K562 (cell line): Measurements from ENCODE around the gene RNF215. TPM values are rescaled to one million over a fixed set of nuclear protein-coding genes. Genes with fewer than 3 reads are reported as not detected.

ENCODE experiments used
- ATAC-seq: fragments of 200-7000 bp; cut with Tn5 transposase; 3 replicates; pipeline ENCODE4 v1.9.1; 2020; ENCODE audit warnings: moderate library complexity
- BruUV-seq: library from RNA; stranded (reverse); fragments of 400-500 nt; replicated peaks from 2 replicates; lab custom pipeline; 2021; lab: Mats Ljungman, UMichigan
- CTCF ChIA-PET: fragments of 300-600 bp; formaldehyde crosslinking; extraction: SDS; loops from one replicate; lab custom pipeline; 2021; ENCODE audit warnings: low intra/inter-chr PET ratio; lab: Yijun Ruan, JAX
- POLR2A ChIA-PET: fragments of 300-600, 350-650 bp; sonication (Branson Sonifier 250); formaldehyde crosslinking; extraction: SDS; loops from one replicate; lab custom pipeline; 2021; ENCODE audit warnings: antibody characterized with exemption, inconsistent platforms; lab: Yijun Ruan, JAX
- DNase-seq, 4 experiments: peaks; one replicate each; pipeline versions ENCODE4 v3.0.0 to v3.0.0-alpha.2; 2011 to 2018; ENCODE audit warnings: low spot score in 3 of 4, mixed read lengths in 3 of 4; ENCODE audit errors: extremely low read depth in 1 of 4
- FAIRE-seq: peaks from 2 replicates; lab custom pipeline; 2011; peaks lifted over from hg19 to GRCh38; lab: Jason Lieb, UNC
- H2AFZ ChIP-seq: 2 replicates; pipeline ENCODE4 v1.6.0; 2011; ENCODE audit warnings: low read depth, low read length, control low read depth, inconsistent platforms
- H3K27ac ChIP-seq: fragments of 200-600 bp; 3 replicates; pipeline ENCODE4 v1.8.0; 2011; ENCODE audit warnings: low read depth, mild to moderate bottlenecking, control low read depth, inconsistent platforms, low read length, moderate library complexity, mixed read lengths; ENCODE audit errors: extremely low read depth
- H3K27me3 ChIP-seq, 2 experiments: fragments of 300-600 bp in 1 of 2; 2 replicates in 1 of 2; 3 replicates in 1 of 2; pipeline versions ENCODE4 v1.6.0 to v1.8.0; 2011; ENCODE audit warnings: inconsistent platforms in 2 of 2, low read length in 2 of 2, mild to moderate bottlenecking in 1 of 2, mixed read lengths in 1 of 2, moderate library complexity in 1 of 2; ENCODE audit not compliant: control insufficient read depth in 2 of 2, insufficient read depth in 2 of 2
- H3K36me3 ChIP-seq: fragments of 300-600 bp; 3 replicates; pipeline ENCODE4 v1.8.0; 2011; ENCODE audit warnings: mild to moderate bottlenecking, low read length, inconsistent platforms; ENCODE audit not compliant: control insufficient read depth, insufficient read depth
- H3K4me1 ChIP-seq, 2 experiments: fragments of 200-600 bp in 1 of 2; replicated peaks in 1 of 2; 2 replicates in 1 of 2; 3 replicates in 1 of 2; pipeline versions ENCODE4 v1.5.1 to v1.8.0; 2011; ENCODE audit warnings: inconsistent platforms in 2 of 2, low read length in 2 of 2, mild to moderate bottlenecking in 1 of 2, mixed read lengths in 1 of 2, moderate library complexity in 1 of 2; ENCODE audit not compliant: control insufficient read depth in 2 of 2, insufficient read depth in 2 of 2
- H3K4me2 ChIP-seq: 2 replicates; pipeline ENCODE4 v1.6.1; 2011; ENCODE audit warnings: low read length, control low read depth, inconsistent platforms, mixed read lengths; ENCODE audit not compliant: insufficient read depth
- H3K4me3 ChIP-seq: fragments of 200-600 bp; sonication (generic), shearing (Covaris generic); 2 replicates; pipeline ENCODE4 v1.5.1; 2016; ENCODE audit warnings: control low read depth, inconsistent platforms
- H3K79me2 ChIP-seq: fragments of 200-600 bp; 3 replicates; pipeline ENCODE4 v1.8.0; 2011; ENCODE audit warnings: low read length, inconsistent platforms; ENCODE audit not compliant: control insufficient read depth, insufficient read depth
- H3K9ac ChIP-seq, 2 experiments: 2 replicates each; pipeline versions ENCODE4 v1.6.0 to v1.6.1; 2011; ENCODE audit warnings: low read depth in 2 of 2, low read length in 2 of 2, control low read depth in 1 of 2, inconsistent platforms in 1 of 2, mild to moderate bottlenecking in 1 of 2, mixed read lengths in 1 of 2; ENCODE audit not compliant: insufficient read depth in 1 of 2
- H3K9me1 ChIP-seq: one replicate; pipeline ENCODE4 v1.6.0; 2011; ENCODE audit warnings: inconsistent platforms, mild to moderate bottlenecking, low read length, moderate library complexity; ENCODE audit not compliant: control insufficient read depth, insufficient read depth
- H3K9me3 ChIP-seq: replicated peaks from 2 replicates; pipeline ENCODE4 v1.5.1; 2011; ENCODE audit warnings: low read depth, low read length, inconsistent platforms; ENCODE audit not compliant: control insufficient read depth, insufficient read depth
- H4K20me1 ChIP-seq: replicated peaks from 2 replicates; pipeline ENCODE4 v1.6.1; 2011; ENCODE audit warnings: low read length, inconsistent platforms, mixed read lengths; ENCODE audit not compliant: control insufficient read depth, insufficient read depth
- CXXC5 ChIP-seq: fragments of 250-450 bp; sonication (Bioruptor Pico); IDR thresholded peaks from 2 replicates; pipeline ENCODE4 v1.8.0; 2022; ENCODE audit warnings: inconsistent platforms, mild to moderate bottlenecking, moderate library complexity
- EP400 ChIP-seq: fragments of 450-650 bp; IDR thresholded peaks from 2 replicates; pipeline ENCODE4 v1.6.1; 2017; ENCODE audit warnings: antibody characterized with exemption, mild to moderate bottlenecking, moderate library complexity
- FOXJ2 ChIP-seq: fragments of 200-800 bp; sonication (Bioruptor generic); IDR thresholded peaks from 2 replicates; pipeline ENCODE4 v1.6.1; 2016; ENCODE audit warnings: missing genetic modification characterization, missing compliant biosample characterization
- HDAC1 ChIP-seq, 2 experiments: fragments of 450-650 bp; IDR thresholded peaks; 2 replicates each; pipeline ENCODE4 v1.6.1; 2016 to 2017; ENCODE audit warnings: inconsistent platforms in 1 of 2, mild to moderate bottlenecking in 1 of 2, moderate library complexity in 1 of 2
- MEF2A ChIP-seq: IDR thresholded peaks from 2 replicates; pipeline ENCODE4 v1.6.1; 2011; ENCODE audit warnings: low read depth, mild to moderate bottlenecking, low read length, moderate library complexity; ENCODE audit not compliant: control insufficient read depth
- NCOA2 ChIP-seq, 2 experiments: fragments of 450-650 bp; IDR thresholded peaks; 2 replicates each; pipeline ENCODE4 v1.6.1; 2018; ENCODE audit warnings: mild to moderate bottlenecking in 2 of 2, moderate library complexity in 1 of 2; ENCODE audit not compliant: partially characterized antibody in 2 of 2
- POLR2A ChIP-seq: fragments of 450-650 bp; conservative IDR thresholded peaks from 2 replicates; pipeline ENCODE4 v1.6.1; 2016
- POLR2G ChIP-seq: fragments of 200-400 bp; formaldehyde crosslinking; IDR thresholded peaks from 2 replicates; pipeline ENCODE4 v1.6.1; 2017; ENCODE audit warnings: low read depth, mild to moderate bottlenecking, antibody characterized with exemption, low read length, moderate library complexity
- SMAD4 ChIP-seq: fragments of 250-450 bp; sonication (Bioruptor Pico); conservative IDR thresholded peaks from 2 replicates; pipeline ENCODE4 v1.8.0; 2021; ENCODE audit warnings: inconsistent platforms, mild to moderate bottlenecking, moderate library complexity
- SMC3 ChIP-seq: conservative IDR thresholded peaks from 2 replicates; pipeline ENCODE4 v1.6.1; 2011; ENCODE audit warnings: low read depth, low read length, improper control_type of control experiment; ENCODE audit not compliant: insufficient read depth
- STAT5A ChIP-seq: IDR thresholded peaks from 2 replicates; pipeline ENCODE4 v1.6.1; 2012; ENCODE audit warnings: low read length, inconsistent platforms, borderline replicate concordance
- TCFL5 ChIP-seq: fragments of 250-450 bp; sonication (Bioruptor Pico); conservative IDR thresholded peaks from 2 replicates; pipeline ENCODE4 v1.6.1; 2021; ENCODE audit warnings: mild to moderate bottlenecking, moderate library complexity, matching md5 sums
- ZNF24 ChIP-seq: fragments of 450-650 bp; IDR thresholded peaks from 2 replicates; pipeline ENCODE4 v1.6.1; 2016
- WGBS: fragments of 100-300 bp; shearing (Covaris generic); methylation state at CpG from one replicate; pipeline ENCODE4 v1.1.6; 2016; ENCODE audit warnings: low coverage, mixed read lengths; ENCODE audit not compliant: insufficient coverage; ENCODE audit errors: missing lambda C conversion rate; 5-methylcytosine and 5-hydroxymethylcytosine counted together
- in situ Hi-C: fragments of 300-500 bp; cut with MboI; formaldehyde crosslinking; loops from 4 replicates; pipeline ENCODE4 v1.15.0; 2018; ENCODE audit warnings: inconsistent platforms, mixed read lengths
- intact Hi-C: fragments of 100-400 bp; cut with micrococcal nuclease; formaldehyde crosslinking; loops from 2 replicates; pipeline ENCODE4 v1.14.2; 2022
- polyA plus RNA-seq, 8 experiments: library from polyadenylated mRNA; depleted of rRNA in 4 of 8; stranded (reverse) in 5 of 8; unstranded in 3 of 8; fragments of >200 nt; fragmentation: Nextera tagmentation in 2 of 8; fragmentation: Illumina TruSeq in 1 of 8; extraction: Ambion mirVana in 2 of 8; extraction: Trizol in 1 of 8; gene quantifications; 2 replicates each; pipeline versions ENCODE4 v1.2.1 to v1.2.3, GENCODE V29; 2011 to 2014; ENCODE audit warnings: inconsistent platforms in 1 of 8, missing spikeins in 1 of 8
- total RNA-seq, 7 experiments: library from RNA; depleted of rRNA in 6 of 7; stranded (reverse); fragments of >200 nt in 6 of 7; fragmentation: Illumina TruSeq in 2 of 7; extraction: Trizol in 2 of 7; gene quantifications; 2 replicates each; pipeline versions ENCODE4 v1.2.1 to v1.2.3, GENCODE V29; 2011 to 2021; ENCODE audit warnings: low replicate concordance in 1 of 7
- TF ChIP-seq, protein P1 (sequence below): fragments of 450-650 bp; IDR thresholded peaks from 2 replicates; pipeline ENCODE4 v1.6.1; 2018; ENCODE audit not compliant: partially characterized antibody
- TF ChIP-seq, protein P2 (sequence below): sonication (generic); formaldehyde crosslinking; IDR thresholded peaks from 2 replicates; pipeline ENCODE4 v1.8.0; 2022; ENCODE audit warnings: missing genetic modification reagents, mild to moderate bottlenecking, moderate library complexity, borderline replicate concordance
- TF ChIP-seq, protein P3 (sequence below), 2 experiments: fragments of 250-450 bp in 1 of 2; fragments of 450-650 bp in 1 of 2; sonication (Bioruptor Pico) in 1 of 2; IDR thresholded peaks; 2 replicates each; pipeline versions ENCODE4 v1.6.1 to v1.8.0; 2016 to 2021; ENCODE audit warnings: mild to moderate bottlenecking in 2 of 2, moderate library complexity in 2 of 2, missing compliant biosample characterization in 1 of 2, missing genetic modification characterization in 1 of 2

Gene RNF215
- total and polyA plus RNA-seq, 9 of the 15 experiments (the other 6 are each of a cell fraction or from before 2014, with no cell fraction given): 0.08 to 9.8 (median 2.7) TPM

DNA sequence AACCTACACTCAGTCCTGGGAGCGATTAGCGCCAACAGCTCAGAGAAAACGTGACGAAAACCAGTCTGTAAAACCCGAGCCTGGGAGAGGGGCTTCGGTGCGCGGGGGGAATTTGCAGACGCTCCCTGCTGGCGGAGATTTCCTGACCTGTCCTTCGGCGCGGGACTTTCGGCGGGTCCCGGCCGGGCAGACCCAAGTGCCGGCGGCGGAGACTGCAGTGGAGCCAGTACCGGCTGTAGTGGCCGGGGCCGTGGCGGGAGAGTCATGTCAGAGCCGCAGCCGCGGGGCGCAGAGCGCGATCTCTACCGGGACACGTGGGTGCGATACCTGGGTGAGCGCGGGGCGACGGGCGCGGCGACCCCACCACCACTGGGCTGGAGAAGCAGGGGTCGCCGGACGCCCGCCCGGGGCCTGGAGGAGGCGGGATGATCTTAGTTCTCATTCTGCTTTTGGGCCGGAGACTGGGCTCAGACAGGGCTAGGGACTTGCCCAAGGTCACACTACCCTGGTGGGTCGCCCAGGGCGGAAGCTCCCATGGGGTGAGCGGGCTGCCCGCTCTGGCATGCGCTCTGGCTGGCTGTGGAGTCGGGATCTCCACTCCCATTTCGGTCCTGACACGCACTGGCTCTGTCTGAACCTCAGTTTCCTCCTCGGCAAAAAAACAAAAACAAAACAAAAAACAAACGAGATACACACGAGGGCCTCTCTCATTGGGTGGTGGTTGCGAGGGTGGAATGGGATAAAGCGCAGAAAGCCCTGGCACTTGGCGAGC, 38.6 kb upstream of the RNF215 start, which contains the start of gene MTFP1:
TSS of gene MTFP1 (plus strand) at position 153 of the 772 bp plus-strand sequence. CDS start at position 265, 112 bp downstream.
- Histone ChIP-seq H3K4me2 (peak within 1 kb of the TSS; percentile 94), H3K9ac (peak within 1 kb of the TSS; percentile 88 to 91), H3K4me1 (peaks cover 37 to 47% of the 10 kb centered on the region in 2 experiments), H2AFZ (peak within 1 kb of the TSS; percentile 91), H3K27me3 (no peaks in the 10 kb centered on the region), H3K9me1 (no peaks in the 10 kb centered on the region), H3K79me2 (peaks cover 56% of the 10 kb centered on the region), H4K20me1 (no peaks in the 10 kb centered on the region), H3K9me3 (no peaks in the 10 kb centered on the region; the same call in 1 of the 2 replicates), H3K4me3 (peak within 1 kb of the TSS; percentile 59), H3K27ac (peak within 1 kb of the TSS; percentile 83), H3K36me3 (peaks cover 25% of the 10 kb centered on the region; the same call in 2 of the 3 replicates)
- under 1% methylated on average over 33 of the region's 61 CpGs for WGBS
- CTCF ChIA-PET: interaction anchor here (0.7 to 0.9 kb wide), 2 partner anchors 35 to 1539 kb away, joined by 3 to 4 read pairs; no protein-coding TSS in a partner anchor
- in situ Hi-C loops (loop anchor here (5.0 kb wide), 1 partner anchor 34 kb away; no protein-coding TSS in a partner anchor), intact Hi-C loops (loop anchor here (1.0 kb wide), 1 partner anchor 35 kb away; no protein-coding TSS in a partner anchor)
- FAIRE-seq (peak; percentile 61), ATAC-seq (peak; percentile 33), DNase-seq (peak; percentile 62 to 74 (median 66))
- POLR2A ChIA-PET: interaction anchor here (0.6 to 1.0 kb wide), 2 partner anchors 14 to 241 kb away, joined by 3 read pairs; no protein-coding TSS in a partner anchor
- no TSS peak for BruUV-seq
- TF ChIP-seq POLR2G (peak; percentile 88), NCOA2 (IDR thresholded peaks at IDR 0.05; ENCODE audit: partially characterized antibody in 2 of 2) (peak in 1 of 2 experiments; percentile 97), POLR2A (peak; percentile 71), HDAC1 (IDR thresholded peaks at IDR 0.05) (peak in 1 of 2 experiments; percentile 34; a peak in 1 of 4 replicates), EP400 (peak; percentile 72; the same call in 1 of the 2 replicates), CXXC5 (CRISPR knock-in tag) (0 out of 2 replicates have a peak, but pooled peaks have one; percentile 36), FOXJ2 (tag) (no peak), TCFL5 (CRISPR knock-in tag) (no peak), ZNF24 (0 out of 2 replicates have a peak, but pooled peaks have one; percentile 12), SMC3 (no peak), SMAD4 (peak; percentile 31; the same call in 1 of the 2 replicates), STAT5A (no peak), MEF2A (no peak)
- TF ChIP-seq, protein P1, sequence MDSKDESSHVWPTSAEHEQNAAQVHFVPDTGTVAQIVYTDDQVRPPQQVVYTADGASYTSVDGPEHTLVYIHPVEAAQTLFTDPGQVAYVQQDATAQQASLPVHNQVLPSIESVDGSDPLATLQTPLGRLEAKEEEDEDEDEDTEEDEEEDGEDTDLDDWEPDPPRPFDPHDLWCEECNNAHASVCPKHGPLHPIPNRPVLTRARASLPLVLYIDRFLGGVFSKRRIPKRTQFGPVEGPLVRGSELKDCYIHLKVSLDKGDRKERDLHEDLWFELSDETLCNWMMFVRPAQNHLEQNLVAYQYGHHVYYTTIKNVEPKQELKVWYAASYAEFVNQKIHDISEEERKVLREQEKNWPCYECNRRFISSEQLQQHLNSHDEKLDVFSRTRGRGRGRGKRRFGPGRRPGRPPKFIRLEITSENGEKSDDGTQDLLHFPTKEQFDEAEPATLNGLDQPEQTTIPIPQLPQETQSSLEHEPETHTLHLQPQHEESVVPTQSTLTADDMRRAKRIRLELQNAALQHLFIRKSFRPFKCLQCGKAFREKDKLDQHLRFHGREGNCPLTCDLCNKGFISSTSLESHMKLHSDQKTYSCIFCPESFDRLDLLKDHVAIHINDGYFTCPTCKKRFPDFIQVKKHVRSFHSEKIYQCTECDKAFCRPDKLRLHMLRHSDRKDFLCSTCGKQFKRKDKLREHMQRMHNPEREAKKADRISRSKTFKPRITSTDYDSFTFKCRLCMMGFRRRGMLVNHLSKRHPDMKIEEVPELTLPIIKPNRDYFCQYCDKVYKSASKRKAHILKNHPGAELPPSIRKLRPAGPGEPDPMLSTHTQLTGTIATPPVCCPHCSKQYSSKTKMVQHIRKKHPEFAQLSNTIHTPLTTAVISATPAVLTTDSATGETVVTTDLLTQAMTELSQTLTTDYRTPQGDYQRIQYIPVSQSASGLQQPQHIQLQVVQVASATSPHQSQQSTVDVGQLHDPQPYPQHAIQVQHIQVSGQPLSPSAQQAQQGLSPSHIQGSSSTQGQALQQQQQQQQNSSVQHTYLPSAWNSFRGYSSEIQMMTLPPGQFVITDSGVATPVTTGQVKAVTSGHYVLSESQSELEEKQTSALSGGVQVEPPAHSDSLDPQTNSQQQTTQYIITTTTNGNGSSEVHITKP: peak; percentile 6
- TF ChIP-seq, protein P2, sequence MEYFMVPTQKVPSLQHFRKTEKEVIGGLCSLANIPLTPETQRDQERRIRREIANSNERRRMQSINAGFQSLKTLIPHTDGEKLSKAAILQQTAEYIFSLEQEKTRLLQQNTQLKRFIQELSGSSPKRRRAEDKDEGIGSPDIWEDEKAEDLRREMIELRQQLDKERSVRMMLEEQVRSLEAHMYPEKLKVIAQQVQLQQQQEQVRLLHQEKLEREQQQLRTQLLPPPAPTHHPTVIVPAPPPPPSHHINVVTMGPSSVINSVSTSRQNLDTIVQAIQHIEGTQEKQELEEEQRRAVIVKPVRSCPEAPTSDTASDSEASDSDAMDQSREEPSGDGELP (CRISPR knock-in tag): peak; percentile 47; the same call in 1 of the 2 replicates
- TF ChIP-seq, protein P3, sequence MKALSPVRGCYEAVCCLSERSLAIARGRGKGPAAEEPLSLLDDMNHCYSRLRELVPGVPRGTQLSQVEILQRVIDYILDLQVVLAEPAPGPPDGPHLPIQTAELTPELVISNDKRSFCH (CRISPR knock-in tag; IDR thresholded peaks at IDR 0.05): no peak
- TF ChIP-seq, protein P3 (tag; IDR thresholded peaks at IDR 0.05): no peak
